Heart left ventricle (tissue), 13 donors: ENCODE measurements around the gene TALDO1.

ENCODE experiments used
- CTCF ChIP-seq, 12 donors: fragments of 200-600 bp; sonication (generic) in 4 of 12; IDR thresholded peaks; one replicate each; pipeline versions ENCODE4 v1.5.0 to v1.8.0; 2018 to 2022; ENCODE audit warnings: antibody characterized with exemption in 12 of 12, mild to moderate bottlenecking in 5 of 12
- POLR2A ChIP-seq, 2 donors: fragments of 450-650 bp; IDR thresholded peaks; one replicate each; pipeline ENCODE4 v1.6.1; 2017; ENCODE audit warnings: antibody characterized with exemption in 2 of 2, mild to moderate bottlenecking in 2 of 2, moderate library complexity in 2 of 2
- donor health status: ischemic (EF 13 %, LVEDD 7.1; RV severe dilation, severe dysfunction).
- donor health status: DM: no; HTN: yes; CAD: no.
- donor health status: DM: no; HTN: no; CAD: no.
- donor health status: ischemic (EF 25% LVEDD 6.9; RV normal size, moderate dysfunction).
- donor health status: ischemic (EF 25% LVEDD 5.7; RV mildly dilated, moderate dysfunction).
- donor health status: ischemic (EF 35%, LVEDD 5.7; RV mildly dilated, moderate dysfunction).
- donor health status: nonischemic (EF 11% LVEDD 7.7; RV severe dilation, severe dysfunction).
- donor health status: DM: yes; HTN: yes; CAD: no.
- donor health status: PGD.
- donor health status: ischemic (EF 29% LVEDD 5.4; RV normal size, mild dysfunction).
- donor health status: nonischemic (EF 23%, LVEDD 6.1; RV moderate dilation, normal function).

- TF ChIP-seq CTCF (IDR thresholded peaks at IDR 0.05), result no peak
- no peak for TF ChIP-seq POLR2A (IDR thresholded peaks at IDR 0.05)
Measured at GRCh38 chr11:698493-699115, 48.7 kb upstream of the TALDO1 start.
